ENCODE results near the gene RMI2.

GRCh38 chr16:11306997-11307638 lies 38.1 kb upstream of the RMI2 start:
- TF ChIP-seq POLR2AphosphoS5 (IDR thresholded peaks at IDR 0.05; ENCODE audit: low read depth, low read length), result no peak
- TF ChIP-seq TAF1 (IDR thresholded peaks at IDR 0.05; ENCODE audit: borderline replicate concordance, low read depth, low read length), result no peak
- no peak for TF ChIP-seq POLR2A (IDR thresholded peaks at IDR 0.05; ENCODE audit: low read depth, low read length)

All from GM12892 (cell line).